HL-60/S4 treated with retinoic acid at 250 ng/mL for 4 days and 3 days (cell line): ENCODE measurements around the gene HOXA4.

Experiments used
- in situ Hi-C: fragments of 300-500 bp; cut with MboI; formaldehyde crosslinking; loops from 2 replicates; pipeline ENCODE4 v1.7.0; 2022; ENCODE audit warnings: low sequenced_read_pairs

Gene HOXA4

GRCh38 chr7:27108390-27109127, 22.0 kb downstream of the HOXA4 start:
- in situ Hi-C loops: no loop called here

DNA sequence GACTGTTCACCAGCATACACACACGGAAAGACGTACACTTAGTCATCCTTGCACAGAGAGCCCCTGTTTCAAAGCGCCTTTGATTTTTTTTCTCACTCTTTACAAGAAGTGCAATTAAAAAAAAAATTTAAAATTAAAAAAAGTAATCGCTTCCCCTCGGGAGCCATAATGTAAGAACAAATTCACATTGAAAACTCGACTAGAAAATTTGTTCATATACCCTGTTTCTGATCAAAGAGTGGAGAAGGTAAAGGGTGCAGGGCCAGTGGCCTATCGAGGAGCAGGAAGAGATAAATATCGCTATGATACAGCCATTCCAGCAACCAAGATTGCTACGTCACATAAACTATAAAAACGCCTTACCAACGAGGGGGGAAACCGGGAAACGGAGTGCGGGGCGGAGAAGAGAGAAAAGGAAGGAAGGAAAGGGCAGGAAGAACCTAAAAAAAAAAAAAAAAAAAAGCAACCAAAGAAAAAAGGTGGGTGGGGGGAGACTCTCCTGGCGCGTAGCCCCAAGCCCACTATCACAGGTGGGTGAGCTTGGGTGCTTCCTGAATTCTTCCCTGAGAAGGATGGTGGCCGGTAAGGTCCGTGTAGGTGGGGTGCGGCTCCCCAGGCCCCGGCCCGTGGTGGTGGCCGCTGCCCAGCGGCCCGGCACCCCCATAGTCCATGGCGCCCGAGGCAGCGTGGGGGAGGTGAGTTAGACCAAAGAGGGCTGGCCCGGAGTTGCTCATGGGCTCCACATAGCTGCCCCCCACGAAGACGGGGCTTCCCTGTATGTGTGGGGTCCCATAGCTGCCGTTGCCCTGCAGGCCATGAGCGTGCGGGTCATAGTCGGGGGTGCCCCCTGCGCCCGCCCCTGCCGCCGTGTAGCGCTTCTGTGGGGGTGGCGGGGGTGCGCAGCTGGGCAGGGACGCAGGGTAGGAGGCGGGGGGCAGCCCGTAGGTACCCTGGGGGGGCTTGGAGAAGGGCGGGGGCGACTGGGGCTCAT, 22.9 kb downstream of the HOXA4 start:
- in situ Hi-C loops: no loop called here

DNA sequence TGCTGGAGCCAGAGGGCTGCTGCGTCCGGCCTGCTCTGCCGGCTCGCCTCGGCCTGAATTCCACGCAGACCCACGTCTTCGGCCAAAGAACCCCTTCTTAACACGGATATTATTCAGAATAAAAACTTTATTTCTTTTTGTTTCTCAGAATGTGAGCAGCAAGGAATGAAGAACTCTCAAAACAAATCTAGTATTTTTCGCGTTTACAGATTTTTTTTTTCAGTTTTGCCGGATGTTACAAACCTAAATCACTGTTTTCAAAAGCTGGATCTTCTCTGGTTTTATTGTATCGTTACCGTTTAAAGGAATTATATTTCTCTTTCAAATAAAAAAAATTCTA, 23.7 kb downstream of the HOXA4 start:
- in situ Hi-C loops: no loop called here

GRCh38 chr7:27106181-27106900, 24.2 kb downstream of the HOXA4 start:
- in situ Hi-C loops: no loop called here

DNA sequence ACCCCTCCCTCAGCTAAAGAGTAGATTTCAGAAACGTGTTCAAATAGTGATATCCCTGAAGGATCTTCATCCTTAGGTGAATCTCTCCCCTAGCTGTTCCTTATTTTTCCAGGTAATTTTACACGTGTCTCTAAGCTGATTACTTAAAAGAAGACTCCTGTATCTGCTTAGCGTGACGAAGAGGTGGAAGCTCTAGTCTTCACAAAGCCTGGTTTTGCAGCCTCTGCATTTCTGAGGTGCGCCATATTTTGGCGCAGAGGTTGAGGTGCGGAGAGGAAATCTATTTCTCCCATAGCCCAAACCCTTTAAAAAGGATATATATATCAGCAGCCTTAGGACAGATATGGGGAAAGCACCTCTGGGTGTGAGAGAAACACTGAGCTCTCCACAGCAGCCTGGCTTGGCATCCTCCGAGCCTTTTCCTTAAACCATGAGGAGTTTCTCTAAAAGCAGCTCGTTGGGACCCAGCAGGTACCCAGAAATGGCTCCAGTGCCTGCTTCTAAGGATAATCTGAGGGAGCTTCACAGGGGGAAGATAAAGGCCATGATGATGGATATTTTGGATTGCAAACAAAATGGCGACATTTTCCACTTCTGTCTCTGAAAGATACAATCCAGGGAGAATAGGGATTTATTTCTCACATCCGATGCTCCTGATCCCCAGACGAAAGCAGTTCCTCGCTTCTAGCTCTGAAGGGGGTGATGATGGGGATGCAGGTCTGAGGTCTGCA, 25.1 kb downstream of the HOXA4 start:
- in situ Hi-C loops: no loop called here

GRCh38 chr7:27104341-27105058, 26.1 kb downstream of the HOXA4 start:
- in situ Hi-C loops: no loop called here

DNA sequence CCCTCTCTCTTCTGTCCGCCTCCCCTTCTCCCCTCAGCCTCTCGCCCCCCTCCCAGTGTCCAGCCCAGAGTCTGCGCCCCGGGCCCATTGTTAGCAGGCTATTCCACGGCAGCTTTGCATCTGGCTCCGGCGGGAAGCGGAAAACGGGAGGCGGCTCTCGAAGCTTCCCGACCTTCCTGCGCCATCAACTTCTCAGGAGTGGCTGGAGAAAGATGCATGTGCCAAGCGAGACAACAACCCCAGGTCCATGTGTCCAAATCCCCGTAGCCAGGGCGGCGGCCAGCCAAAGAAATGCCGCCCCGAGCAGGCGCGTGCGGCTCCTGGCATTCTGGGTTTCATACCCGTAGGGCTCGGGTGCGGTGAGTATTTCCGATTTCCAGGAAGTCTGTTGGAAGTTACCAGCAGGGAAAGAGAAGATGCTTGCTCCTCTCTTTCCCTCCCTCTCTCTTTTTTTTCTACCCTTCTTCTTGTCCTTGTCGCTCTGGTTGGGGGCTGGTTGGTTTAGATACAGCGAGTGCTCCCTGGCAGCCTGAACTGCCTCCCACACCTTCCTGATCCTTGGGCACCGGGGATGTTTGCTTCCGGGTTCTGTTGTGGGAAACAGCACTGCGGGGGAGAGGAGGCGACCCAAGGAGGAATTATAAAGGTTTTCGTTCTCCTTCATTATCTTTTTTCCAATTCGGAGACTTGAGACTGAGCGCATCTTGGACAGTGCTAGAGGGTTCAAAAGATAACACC, 26.9 kb downstream of the HOXA4 start:
- in situ Hi-C loops: no loop called here

DNA sequence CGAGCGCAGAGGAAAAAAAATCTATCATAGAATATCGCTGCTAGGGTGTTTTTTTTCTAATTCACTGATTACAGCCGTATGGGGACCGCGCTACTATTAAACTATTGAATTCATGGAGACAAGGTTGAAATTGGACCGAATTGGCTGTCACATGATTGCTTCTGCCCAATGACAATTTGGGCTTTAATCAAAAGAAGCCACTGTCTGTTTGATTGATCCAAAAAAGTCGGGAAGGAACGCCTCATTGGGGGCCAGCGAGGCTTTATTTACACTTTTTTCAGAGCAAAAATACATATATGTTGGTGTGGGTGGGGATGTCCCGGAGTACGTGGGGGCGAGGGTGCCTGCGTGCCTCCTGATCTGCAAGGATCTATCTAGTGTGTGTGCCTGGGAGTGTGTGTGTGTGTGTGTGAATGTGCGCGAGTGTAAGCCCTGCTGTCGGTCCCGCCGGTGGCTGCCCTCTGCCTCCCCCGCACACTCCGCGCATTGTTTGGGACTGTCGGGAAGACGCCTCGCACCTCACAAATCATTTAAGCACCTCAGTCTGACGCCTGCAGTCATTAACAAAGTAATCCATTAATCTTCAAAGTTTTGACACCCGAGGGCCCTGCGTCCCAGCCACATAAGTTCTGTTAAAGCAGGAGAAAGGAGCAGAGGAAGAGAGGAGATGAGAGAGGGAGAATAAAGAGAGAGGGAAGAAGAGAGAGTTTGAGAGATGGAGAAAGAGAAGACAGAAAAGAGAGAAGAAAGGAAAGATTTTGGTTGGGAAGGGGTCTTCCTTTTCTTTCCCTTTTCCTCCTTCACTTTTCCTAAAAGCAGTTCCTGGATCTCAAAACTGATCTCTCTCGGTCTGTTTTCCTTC, 27.7 kb downstream of the HOXA4 start, which contains the start of gene HOXA2:
TSS of gene HOXA2 (minus strand) at position 103 of the 862 bp plus-strand sequence. CDS start 183 bp downstream, outside the sequence.
- in situ Hi-C loops: no loop called here

DNA sequence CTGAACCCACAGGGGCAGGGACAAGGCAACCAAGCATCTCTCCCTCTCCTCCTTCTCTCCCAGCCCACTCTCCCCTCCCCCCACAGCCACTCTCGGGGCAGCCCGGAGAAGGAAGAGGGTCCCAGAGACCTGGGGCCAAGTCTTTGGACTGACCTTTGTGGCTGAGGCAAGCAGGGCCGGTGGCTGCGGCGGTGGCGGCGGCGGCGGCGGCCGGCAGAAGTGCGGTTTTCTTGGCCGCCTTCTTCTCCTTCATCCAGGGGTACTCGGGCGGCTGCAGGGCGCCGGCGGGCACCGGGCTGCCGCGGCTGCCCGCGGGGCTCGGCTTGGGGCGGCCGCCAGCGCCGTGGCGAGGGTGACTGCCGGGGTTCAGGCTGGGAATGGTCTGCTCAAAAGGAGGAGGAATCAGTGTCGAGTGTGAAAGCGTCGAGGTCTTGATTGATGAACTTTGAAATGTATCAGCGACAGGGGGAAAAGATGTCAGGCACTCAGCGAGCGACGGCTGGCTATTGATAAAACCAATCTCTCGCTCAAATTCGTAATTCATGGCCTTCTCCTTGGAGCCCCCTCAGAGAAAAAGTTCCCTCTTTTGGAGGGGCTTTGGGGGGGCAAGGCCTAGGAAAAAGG, 28.5 kb downstream of the HOXA4 start:
- in situ Hi-C loops: no loop called here

- in situ Hi-C loops: no loop called here
These were observed 29.2 kb downstream of the HOXA4 start for GRCh38 chr7:27101171-27101956.

- in situ Hi-C loops: no loop called here
These were observed 29.8 kb downstream of the HOXA4 start for GRCh38 chr7:27100694-27101170.

GRCh38 chr7:27099453-27100370, 30.8 kb downstream of the HOXA4 start:
- in situ Hi-C loops: no loop called here

DNA sequence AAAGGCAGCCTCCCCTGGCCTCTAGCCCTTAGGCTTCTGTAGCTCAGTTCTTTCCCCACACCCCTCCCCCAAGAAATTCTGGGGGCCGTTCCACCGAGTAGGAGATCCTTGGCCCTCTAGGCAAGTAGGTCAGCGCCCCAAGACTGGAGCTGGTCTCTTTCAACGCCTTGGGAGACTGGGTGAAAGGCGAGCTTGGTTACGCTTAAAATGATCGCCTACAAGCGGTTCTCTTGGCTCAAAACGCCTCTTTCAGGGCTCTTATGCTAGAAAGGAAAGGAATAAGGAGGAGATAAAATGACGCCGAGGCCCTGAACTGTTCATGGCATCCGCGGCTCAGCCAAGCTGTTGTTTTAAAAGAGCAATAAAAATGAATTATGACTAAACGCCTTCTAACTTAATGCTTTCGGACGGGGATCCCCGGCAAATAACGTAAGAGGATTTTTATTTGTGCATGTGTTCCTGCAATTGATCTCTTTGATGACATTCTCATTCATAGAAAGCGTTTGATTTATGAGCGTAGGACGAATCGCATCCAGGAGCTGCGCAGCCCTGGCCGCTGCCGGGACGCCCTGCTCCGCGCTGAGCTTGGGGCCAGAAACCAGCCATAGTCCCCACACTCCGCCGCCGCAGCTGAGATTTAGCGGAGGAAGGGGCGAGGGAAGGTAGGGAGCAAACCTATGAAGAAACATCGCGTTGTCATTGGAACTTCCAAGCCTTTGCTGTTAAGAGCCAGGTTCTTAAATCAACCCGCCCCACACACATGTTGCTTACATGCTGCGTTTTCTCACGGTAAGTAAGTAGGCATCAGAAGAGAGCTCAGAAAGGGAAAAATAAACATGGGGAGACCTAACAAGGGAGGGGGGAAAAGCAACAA, 31.7 kb downstream of the HOXA4 start:
- in situ Hi-C loops: no loop called here

- in situ Hi-C loops: no loop called here
These were observed 32.6 kb downstream of the HOXA4 start for GRCh38 chr7:27097686-27098577.
